CD4-positive, alpha-beta T cell treated with Interleukin-21 for 1 hour (primary cell): Measurements from ENCODE around the gene GPRASP3.
"Not testable (repeated sequence)": the region's sequence is repeated elsewhere in the genome, so short reads cannot be mapped to it uniquely, and the experiment has no call there.

Experiments used
- DNase-seq: peaks from one replicate; pipeline ENCODE4 v3.0.0-alpha.2; 2020

GPRASP3 gene, protein sequence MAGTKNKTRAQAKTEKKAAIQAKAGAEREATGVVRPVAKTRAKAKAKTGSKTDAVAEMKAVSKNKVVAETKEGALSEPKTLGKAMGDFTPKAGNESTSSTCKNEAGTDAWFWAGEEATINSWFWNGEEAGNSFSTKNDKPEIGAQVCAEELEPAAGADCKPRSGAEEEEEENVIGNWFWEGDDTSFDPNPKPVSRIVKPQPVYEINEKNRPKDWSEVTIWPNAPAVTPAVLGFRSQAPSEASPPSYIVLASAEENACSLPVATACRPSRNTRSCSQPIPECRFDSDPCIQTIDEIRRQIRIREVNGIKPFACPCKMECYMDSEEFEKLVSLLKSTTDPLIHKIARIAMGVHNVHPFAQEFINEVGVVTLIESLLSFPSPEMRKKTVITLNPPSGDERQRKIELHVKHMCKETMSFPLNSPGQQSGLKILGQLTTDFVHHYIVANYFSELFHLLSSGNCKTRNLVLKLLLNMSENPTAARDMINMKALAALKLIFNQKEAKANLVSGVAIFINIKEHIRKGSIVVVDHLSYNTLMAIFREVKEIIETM

DNA sequence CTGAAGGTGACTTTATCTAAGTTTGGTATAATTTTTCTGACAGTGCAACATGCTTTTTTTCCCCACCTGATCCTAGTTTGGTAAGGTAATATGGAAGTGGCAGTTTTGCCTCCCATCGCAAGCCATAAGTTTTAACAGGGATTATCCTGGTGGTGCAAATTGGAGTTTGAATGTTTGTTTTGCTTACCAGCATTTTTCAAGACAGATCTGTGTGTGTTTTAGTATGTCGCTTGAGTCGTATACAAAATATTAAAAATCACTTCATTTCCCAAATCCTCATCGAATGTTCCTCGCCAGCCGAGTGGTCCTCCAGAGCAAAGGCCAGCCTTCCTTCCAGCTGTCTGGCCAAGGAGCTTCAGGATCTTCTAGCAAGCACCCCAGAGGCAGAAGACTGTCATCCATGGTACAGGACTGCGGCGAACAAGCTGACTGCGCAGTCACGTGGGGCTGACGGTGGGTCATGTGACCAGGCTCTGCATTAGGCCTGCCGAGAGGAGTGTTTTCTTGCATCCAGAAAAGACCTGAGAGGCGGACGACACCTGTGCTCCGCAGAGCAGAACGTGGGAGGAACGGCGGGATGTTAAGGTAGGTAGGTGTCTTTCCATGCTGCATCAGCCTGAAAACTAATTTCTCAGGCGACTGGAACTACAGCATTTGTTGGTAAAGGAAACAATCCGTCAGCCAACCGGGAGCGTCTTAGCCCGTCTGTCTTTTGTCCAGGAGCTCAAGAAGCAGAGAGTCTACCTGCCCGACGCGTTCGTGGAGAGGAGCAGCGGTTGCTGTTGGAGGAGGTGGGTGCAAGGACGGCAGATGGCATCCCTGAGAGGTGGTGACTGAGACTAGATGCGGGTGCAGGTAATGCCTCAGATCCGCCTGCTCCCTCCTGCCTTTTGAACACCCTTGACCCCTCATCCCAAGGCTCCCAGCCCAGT, at the start of gene GPRASP3:
TSS of gene GPRASP3 (plus strand) at position 507 of the 932 bp plus-strand sequence. CDS start 28,253 bp downstream, outside the sequence.
- DNase-seq: peak; percentile 70

DNA sequence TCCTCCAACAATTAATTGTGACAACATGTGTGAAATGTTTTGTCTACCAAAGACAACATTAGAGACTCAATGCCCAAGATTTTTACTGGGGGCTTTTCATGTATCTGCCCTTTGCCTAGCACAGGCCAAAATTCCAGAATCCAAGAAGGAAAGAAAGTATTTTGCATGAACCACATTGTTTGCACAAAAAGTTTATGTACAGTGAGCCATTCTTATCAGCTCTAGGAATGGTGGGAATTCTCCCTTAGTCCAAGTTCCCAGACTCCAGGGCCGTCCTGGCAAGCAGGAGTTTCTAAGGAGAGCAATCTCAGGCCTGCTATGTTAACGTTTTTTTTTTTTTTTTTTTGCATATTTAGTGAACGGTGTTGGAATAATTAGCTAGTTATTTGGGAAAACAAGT, 47.7 kb upstream of the GPRASP3 start:
- DNase-seq: no peak

GRCh38 chrX:102677479-102677878, 43.1 kb upstream of the GPRASP3 start:
- DNase-seq: not testable (repeated sequence)

DNA sequence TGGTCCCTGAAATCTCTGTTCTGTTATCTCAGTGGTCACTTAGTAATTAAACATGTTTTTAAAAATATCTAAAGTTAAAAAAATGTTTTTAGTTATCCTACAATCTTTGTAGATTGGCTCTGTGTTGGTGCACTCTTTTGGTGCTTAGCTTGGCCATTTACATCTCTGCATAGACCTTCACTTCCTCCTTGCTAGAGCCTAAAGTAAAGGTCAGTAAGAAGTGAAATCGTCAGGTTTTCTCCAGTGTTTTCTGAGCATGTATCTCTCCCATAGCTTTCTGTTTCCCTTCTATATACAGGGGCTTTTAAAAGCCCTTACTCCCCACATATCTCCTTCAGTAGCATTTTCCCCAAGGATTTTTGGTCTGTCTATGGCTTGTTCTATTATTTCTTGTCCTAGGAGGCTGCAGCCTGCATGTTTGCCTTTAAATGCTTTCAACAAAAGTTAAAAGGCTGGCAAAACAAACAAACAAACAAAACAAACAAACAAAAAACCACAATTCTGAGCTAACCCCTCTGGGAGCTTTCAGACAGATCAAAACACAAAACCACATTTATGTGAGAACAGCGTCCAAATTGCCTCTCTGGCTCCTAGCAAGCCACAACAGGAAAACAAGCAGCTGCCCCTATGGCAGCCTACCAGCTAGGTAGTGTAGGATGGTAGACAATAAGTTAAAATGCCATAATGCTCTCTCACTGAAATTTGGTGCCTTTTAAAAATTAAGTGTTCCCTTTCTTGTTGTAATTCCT, 35.6 kb upstream of the GPRASP3 start:
- DNase-seq: no peak

GRCh38 chrX:102694749-102695148, 25.8 kb upstream of the GPRASP3 start:
- DNase-seq: no peak

GRCh38 chrX:102696306-102696705, 24.2 kb upstream of the GPRASP3 start:
- no peak for DNase-seq

DNA sequence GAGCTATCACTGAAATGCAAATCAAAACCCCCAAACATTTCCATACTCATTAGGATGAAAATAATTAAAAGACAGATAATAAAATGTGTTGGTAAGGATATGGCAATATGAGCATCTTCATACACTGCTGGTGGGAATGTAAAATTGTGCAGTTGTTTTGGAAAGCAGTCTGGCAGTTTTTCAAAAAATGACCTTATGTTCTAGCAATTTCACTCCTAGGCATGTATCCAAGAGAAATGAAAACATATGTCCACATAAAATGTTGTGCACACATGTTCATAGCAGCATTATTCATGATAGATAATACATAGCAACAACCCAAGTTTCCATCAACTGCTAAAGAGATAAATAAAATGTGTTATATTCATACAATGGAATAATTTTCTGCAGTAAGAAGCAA, 23.0 kb upstream of the GPRASP3 start:
- DNase-seq: no peak

DNA sequence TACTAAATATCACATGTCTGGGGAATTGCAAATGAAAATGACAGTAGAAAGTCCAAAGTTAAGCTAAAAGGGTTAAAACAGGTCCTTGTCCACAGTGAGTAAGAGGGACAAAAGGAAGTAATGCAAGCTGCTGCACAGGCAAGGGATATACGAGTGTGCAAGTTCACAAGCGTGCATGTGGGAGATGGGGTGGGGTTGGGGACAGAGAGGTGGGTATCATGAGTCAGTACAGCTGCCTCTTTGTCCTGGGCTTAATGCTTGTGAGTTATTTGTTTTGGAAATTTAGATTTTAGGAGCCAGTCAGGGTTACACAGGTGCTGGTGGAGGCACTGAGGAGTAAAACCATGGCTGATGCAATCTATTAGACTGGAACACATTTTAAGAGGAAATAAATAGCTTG, 11.6 kb upstream of the GPRASP3 start:
- DNase-seq: no peak

DNA sequence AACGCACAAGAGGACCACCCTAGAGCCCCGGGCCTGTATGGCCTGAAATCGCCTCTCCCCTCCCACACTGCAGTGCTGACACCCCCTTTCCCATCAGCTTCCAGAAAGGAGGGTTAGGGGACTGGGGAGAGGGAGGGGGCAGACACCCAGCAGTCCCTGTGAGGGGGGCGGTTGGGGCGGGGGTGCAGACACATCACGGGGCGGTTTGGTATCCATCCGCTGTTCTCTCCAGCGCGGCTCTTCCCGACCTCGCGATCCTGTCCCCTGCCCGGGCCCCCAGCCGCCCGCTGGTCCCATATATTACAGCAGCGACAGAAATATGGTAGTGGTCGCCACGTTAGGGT, 8.7 kb upstream of the GPRASP3 start:
- DNase-seq: no peak

GRCh38 chrX:102712216-102712966, 8.2 kb upstream of the GPRASP3 start, which contains the start of gene GPRASP2:
TSS of gene GPRASP2 (plus strand) at chrX:102712448. CDS start at chrX:102714870, 2,422 bp downstream.
- no peak for DNase-seq

DNA sequence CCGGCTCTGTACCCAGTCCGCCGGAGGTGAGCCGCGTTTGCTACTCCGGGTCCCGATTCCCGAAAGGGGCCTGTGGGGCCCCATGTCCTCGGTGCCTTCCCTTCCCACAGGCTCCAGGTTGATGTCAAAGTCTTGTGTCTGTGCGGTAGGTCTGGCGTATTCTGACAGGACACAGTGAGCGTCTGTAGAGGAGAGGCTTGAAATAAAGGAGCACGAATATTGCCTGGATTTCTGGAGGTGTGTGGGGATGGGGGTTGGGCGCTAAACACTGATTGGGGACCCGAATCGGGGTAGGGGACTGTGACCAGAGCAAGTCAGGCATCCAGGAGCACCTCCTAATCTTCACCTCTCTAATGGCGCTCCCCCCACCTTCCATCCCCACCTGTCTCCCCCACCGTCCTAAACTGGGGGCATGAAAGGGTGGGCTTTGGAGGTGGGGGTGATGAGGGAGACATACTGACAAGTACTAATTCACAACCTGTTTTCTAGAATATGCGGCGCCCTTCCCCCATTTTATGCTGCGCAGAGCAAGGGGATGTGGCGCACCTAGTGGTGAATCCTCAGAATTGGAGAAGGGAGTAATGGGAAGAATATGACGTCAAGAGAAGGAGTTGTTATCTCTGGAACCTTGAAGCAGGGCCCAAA, 7.4 kb upstream of the GPRASP3 start:
- DNase-seq: peak; percentile 12

DNA sequence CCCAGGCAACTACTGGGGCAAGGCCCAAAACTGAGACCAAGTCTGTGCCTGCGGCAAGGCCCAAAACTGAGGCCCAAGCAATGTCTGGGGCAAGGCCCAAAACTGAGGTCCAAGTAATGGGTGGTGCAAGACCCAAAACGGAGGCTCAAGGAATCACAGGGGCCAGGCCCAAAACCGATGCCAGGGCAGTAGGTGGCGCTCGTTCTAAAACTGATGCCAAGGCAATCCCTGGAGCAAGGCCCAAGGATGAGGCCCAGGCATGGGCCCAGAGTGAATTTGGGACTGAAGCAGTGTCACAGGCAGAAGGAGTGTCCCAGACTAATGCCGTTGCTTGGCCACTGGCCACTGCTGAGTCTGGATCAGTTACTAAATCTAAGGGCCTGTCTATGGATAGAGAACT, 5.5 kb upstream of the GPRASP3 start:
- no peak for DNase-seq

- no peak for DNase-seq
Observed at GRCh38 chrX:102715967-102716366, 4.6 kb upstream of the GPRASP3 start.

- DNase-seq: not testable (repeated sequence)
Observed at GRCh38 chrX:102721169-102721506, 595 bp downstream of the GPRASP3 start.

GRCh38 chrX:102723456-102723855, 2.9 kb downstream of the GPRASP3 start:
- DNase-seq: no peak

GRCh38 chrX:102727761-102728160, 7.2 kb downstream of the GPRASP3 start:
- no peak for DNase-seq

- no peak for DNase-seq
Observed at GRCh38 chrX:102728646-102729045, 8.1 kb downstream of the GPRASP3 start.

GRCh38 chrX:102739657-102740056, 19.1 kb downstream of the GPRASP3 start:
- DNase-seq: no peak

DNA sequence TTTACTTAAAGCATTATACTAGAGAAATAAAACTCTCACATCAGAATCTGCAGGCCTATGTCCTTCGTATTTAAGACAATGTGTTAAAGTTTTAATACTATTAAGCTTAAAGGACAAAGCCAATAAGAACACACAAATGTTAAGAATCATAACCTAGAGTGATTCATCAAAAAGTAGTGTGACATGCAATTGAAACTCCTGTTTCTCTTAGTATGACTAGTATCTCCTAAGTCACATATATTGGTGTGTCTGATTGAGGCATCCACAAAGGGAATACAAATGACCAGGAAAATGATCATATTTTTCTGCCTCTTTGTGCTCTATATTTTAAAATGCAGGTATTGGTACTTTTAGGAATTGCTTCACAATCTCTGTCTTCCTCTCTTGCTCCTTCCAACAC, 23.8 kb downstream of the GPRASP3 start:
- no peak for DNase-seq

- no peak for DNase-seq
Observed at GRCh38 chrX:102745513-102745856, 24.9 kb downstream of the GPRASP3 start.

DNA sequence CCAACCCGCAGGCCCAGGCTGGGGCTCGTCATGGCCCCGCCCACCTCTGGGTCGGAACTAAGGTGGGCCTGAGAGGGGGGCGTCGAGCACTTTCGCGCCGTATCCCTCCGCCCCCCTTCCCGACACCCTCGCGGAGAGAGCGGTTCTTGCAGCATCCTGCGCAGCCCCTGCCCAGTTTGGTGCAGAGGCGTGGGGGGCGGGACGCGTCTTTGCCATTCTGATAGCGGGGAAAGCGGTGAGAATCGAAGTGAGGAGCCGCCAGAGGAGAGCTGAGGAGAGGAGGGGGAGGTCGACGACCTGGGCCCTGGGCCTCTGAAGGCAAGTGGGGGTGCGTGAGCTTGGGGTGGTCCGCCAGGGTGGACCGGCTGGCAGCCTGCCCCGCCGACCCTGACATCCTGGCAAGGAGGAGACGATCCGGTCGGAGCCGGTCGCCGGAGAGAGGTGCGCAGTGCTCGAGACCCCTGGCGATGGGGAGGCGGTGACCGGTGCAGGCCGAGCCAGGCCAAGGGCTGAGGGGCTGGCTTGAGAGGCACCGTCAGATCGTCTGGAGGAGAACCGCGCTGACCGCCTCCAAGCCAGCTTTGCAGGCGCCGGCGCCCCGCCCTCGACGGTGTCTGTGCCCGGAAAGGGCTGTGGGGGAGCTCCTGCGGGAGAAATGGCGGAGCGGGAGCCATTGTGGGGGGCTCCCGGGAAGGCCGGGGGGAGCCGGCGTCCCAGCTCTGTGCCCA, 25.5 kb downstream of the GPRASP3 start:
- DNase-seq: peak; percentile 1
